Islet precursor cell (in vitro differentiated cells): ENCODE results near the gene INSIG1.
A peak's percentile ranks its signal among the peaks of the same experiment; 100 is the strongest.

Experiments
- DNase-seq: peaks from one replicate; pipeline ENCODE4 v3.0.0-alpha.2; 2018

The INSIG1 gene

DNA sequence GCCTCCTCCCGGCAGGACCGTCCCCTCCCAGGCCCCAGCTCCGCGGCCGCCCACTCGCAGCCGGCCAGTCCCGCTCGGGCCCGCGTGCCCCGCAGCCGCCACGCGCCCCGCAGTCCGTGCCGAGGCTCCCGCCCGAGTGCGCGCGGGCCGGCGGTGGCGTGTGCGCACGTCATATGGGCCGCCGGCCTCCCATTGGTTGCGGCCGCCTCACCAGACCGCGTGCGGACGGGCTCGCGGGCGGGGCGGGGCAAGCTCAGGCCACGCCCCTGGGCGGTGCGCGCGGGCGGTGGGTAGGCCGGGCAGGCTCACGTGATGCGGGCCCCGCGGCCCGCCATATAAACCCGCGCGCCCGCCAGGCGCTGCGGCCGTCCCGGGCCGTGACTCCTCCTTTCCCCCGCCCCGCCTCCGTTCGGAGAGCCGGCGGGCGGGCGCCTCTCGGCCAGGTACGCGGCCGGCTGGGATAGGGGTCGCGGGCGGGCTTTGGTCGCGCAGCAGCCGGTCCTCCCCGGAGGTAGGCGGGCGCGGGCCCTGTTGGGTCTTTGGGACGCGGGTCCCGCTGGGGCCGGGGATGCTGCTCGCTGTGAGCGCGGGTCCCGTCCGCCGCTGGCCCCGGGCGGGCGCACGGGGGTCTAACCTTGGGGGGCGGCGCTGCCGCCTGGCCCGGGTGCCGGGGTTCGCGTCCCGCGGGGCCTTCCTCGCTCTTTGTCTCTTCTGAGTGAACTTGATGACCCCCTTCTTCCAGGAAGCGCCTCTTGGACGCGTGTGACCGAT, at the start of gene INSIG1:
Gene INSIG1 (plus strand): TSS at position 362 of the 771 bp plus-strand sequence. CDS start 408 bp downstream, at position 770.
- peak; percentile 95 for DNase-seq

DNA sequence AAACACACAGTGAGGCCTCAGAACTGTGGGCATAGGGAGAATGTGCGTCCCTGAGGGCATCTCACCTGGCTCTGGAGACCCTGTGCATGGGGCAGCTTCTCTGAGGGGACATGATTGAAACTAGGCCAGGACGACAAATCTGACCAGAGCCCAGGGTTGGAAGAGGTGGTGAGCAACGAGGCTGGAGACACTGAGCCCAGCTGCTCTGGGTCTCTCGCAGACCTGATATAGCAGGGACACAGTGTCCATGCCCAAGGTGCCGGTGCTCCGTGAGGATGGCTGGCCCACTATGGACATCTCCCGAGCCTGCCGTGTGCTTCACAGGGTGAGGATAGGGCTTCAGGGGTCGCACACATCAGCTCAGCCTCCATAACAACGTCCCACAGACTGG, 49.3 kb upstream of the INSIG1 start:
- no peak for DNase-seq

DNA sequence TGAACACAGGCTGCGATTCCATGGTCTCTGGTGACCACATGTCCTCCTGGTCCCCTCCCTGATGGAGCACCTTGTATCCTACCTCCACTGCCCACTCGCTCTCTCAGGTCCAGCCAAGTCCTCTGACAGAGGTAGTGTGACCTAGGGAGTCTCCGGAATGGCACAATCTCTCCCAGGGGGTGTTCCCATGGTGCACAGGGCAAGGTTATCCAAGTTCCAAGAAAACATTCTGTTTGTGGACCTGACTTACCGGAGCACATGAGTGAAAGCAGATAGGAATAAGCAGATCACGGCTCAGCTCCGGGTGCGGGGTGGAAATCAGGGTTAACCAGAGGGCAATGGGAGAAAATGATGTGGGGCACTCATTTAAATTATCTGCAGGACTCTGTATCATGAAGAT, 45.8 kb upstream of the INSIG1 start:
- DNase-seq: no peak

DNA sequence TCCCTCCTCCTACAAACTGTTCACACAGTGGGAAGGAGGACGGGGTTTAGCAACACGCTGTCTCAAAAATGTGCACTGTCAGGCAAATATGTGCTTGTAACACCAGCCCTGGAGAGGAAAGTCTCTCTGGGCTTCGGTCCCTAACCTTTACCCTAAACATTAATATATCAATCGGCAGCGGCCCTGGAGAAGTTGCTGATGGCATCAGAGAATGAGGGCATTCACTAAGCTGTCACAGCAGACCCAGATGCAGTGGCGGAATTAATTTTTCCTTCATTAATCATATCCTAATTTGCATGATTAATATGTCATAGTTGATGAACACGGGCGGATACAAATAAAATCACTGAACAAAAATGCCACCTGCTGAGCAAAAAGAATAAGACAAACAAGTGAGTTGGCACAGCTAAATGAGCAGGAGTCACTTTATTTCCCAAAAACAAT, 45.2 kb upstream of the INSIG1 start:
- no peak for DNase-seq

DNA sequence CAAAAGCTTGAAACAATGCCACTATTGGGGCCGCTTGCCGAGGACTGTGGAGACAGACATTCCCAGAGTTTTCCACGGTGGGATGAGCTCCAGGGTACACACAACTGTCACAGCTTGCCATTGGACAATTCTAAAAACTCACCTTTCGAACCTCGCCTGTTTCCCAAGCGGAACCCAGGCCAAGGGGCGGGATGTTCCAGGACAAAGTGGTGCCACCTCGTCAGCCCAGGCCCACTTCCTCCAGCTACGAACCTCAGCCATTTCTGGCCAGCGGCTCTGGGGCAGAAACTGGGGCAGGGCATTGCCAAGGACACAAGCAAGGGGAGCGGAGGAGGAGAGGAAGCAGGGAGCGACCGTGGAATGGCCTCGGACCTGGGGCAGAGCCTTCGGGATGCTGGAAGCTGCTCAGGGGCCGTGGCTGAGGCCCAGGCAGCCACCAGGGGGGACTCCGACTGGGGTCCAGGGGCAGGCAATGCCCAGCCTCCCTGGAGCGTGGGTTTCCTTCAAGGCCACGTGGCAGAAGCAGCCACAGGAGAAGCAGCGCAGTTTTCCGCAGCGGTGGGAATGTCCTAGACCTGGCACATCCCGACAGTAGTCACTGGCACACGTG, 44.7 kb upstream of the INSIG1 start:
- no peak for DNase-seq

DNA sequence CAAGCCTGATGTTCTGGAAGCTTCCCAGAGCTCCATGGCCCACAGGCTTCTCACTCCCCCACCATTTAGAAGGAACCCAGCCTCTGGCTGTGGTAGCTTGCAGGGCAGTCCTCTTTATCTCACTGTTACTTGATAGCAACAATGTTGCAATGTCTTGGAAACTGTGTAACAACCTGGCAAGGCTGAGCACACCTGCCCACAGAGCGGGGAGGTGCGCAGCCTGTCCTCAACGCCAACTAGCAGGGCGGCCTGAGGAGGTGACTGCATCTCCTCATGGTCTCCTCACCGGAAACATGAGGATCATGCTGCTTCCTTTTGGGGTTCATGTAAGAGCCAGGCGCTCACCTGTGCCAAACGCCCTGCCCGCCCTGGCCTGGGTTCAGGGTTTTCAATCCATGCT, 43.7 kb upstream of the INSIG1 start:
- DNase-seq: no peak

DNA sequence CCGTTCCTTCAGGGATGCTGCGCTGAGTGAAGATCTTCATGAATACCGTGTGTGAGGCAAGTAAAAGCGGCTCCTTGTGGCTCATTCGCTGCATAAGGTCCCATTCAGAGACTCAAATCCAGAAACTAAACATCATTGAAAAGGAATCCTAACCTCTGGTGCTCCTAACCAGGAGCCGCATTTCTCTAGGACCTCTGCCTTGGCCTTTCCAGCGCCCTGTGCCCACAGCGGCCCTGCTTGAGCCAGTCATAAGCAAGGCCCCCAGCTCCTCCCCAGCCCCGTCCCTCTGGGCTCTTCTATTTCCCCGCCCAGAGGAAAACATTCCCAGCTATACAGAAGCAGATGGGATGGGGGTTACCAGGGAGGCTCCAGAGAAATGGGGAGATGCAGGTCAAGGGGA, 42.6 kb upstream of the INSIG1 start:
- no peak for DNase-seq

DNA sequence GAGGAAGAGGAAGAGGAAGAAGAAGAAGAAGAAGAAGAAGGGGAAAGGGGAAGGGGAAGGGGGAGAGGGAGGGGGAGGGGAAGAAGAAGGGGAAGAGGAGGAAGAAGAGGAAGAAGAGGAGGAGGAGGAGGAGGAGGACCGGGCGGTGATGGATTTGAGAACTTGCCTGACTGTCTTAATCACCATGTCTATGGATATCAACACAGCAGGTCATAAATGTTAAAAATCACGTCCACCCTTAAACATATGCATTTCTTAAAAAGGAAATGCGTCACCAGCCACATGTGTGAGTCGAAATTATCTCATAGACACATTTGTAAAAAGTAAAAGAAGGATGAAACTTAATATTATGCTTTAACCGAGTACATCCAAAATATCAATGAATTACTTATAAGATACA, 42.1 kb upstream of the INSIG1 start:
- DNase-seq: no peak

DNA sequence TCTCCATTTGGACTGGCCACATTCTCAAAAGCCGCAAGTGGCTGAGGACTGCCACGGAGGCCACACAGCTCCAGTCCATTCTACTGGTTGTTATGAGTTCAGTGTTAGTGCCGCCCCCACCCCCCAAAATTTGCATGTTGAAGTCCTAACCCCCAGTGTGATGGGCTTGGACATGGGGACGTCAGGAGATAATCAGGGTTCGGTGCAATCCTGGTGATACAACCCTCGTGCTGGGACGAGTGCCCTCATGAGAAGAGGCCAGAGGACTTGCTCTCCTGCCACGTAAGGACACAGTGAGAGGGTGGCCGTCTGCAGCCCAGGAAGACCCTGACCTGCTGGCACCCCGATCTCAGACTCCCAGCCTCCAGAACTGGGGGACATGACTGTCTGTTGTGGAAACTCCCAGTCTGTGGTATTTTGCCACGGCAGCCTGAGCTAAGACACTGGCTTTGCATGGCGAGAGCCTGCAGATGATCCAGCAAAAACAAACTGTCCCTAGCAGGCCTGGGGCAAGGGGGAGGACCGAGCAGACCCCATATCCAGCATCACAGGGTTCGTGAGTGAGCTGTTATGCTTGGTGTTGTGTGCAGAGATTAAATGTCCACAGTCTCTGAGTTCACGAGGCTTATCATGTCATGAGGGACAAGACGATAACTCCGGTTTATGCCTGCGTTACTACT, 41.5 kb upstream of the INSIG1 start:
- DNase-seq: no peak

DNA sequence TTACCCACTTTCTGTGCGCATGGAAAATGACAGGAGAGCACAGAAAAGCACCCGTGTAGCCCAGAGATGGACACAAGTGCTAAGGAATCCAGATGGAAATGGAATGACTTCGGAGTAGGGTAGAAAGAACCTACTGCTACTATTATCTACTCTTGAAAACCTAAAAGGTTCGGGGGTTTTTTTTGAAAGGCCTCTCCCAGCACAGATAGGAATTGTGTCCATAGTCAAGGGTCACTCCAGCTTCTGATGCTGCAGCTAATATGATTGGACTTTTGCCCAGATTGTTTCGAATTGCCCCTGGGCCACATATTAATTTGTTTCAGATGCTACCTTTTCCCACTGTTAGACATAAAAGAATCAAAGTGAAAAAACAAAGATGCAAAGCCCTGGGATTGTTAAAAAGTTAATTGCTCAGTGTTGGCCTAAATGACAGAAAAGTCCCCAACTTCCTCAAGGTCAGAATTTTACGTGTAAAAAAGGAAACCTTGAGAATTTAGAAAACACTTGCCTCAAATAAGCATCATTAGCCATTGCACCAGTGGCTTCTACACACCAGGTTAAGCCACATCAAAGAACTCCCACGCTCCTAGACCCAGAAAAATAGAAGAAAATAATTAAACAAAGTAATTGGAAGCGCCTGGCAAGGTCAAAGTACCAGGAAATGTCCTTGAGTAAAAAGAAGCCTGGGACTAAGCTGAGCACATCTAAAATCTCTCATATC, 40.8 kb upstream of the INSIG1 start:
- no peak for DNase-seq

DNA sequence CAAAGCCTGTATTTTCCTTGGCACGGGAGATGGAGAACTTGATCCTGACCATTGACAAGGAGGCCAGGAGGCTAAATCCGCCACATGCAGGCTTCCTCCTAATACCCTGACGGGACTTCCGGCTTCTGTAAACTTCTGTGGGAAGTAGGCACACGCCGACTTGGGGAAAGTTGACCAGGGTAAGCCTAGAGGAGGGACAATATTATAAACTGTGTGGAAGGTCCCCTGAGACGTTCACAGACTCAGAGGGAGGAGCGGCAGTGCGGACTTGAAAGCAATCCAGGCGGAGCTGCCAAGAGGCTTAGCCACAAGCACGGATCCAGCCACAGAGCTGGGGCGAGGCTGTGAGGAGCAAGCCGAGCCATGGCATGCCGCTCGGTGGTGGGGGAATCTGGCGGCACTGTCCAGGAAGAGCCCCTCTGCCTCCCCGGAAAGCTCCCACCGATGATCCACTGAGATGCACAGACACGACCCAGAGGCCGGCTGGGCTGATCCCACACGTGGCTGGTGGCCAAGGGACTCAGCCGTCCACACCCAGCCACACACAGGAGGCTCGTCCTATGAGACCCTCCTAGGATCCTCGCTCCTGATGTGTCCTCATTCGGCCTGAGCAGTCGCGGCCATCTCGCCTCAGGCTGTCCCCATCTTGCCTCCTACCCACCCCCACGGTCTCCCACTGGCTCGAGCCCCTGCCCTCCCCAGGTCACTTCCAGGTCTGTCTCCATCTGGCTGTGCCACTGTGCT, 40.0 kb upstream of the INSIG1 start:
- DNase-seq: no peak

DNA sequence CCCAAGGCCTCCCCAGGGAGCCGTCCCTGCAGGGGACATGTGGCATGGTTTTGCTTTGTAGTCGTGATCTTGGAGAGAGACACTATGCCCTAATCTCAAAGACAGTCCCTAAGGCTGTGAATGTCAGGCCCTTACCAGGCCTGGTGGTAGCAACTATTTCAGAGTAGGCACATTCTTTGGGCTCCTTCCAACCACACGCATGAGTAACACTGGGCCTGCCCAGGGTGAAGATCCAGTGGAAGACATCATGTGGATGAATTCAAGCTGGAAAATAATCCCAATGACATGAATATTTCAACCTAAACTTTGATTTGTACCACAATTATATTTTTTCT, 39.5 kb upstream of the INSIG1 start:
- DNase-seq: peak; percentile 86

DNA sequence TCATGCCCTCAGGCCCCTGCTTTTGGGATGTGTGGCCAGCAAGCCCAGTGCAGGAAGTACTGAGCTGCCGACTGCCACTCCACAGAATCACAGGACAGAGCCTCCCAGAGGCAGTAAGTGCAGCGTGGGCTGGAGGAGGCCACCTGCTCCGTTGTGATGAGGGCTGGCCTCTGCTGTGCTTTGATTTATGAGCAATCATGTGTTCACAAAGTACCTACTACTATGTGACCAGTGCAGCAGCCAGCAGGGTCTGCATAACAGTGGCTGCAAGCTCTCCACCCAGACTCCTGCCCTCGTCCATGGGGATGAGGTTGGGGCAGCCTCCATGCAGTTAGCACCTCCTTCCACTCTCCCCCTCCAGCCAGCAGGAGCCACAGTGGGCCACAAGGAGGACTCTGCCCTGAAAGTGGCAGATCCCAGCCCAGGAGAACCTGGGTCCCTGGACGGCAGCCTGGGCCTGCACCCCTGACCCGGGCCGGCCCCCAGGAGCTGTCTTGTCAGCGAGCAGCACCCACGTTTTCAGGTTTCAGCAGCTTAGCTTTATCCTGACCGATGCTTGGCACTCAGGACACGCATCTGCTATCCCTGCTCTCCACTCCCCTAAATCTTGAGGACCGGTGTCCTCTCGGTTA, 37.7 kb upstream of the INSIG1 start:
- no peak for DNase-seq

DNA sequence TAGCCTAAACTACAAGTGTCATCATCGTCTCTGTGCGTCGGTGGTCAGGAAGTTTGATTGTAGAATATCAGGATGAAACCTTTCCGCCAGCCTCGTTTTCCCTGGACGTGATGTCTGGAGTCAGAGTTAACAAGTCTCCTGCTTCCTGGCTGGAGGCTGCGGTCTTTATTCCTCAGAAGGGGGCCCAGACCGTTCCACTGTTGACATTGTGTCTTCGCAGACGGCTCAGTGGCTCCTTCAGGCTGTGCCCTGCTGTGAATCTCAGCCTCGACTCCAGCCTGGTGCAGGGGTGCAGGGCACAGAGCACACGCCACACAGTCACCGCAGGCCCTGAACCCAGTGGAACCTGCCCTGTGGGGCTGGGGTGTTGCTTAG, 37.2 kb upstream of the INSIG1 start:
- DNase-seq: no peak

DNA sequence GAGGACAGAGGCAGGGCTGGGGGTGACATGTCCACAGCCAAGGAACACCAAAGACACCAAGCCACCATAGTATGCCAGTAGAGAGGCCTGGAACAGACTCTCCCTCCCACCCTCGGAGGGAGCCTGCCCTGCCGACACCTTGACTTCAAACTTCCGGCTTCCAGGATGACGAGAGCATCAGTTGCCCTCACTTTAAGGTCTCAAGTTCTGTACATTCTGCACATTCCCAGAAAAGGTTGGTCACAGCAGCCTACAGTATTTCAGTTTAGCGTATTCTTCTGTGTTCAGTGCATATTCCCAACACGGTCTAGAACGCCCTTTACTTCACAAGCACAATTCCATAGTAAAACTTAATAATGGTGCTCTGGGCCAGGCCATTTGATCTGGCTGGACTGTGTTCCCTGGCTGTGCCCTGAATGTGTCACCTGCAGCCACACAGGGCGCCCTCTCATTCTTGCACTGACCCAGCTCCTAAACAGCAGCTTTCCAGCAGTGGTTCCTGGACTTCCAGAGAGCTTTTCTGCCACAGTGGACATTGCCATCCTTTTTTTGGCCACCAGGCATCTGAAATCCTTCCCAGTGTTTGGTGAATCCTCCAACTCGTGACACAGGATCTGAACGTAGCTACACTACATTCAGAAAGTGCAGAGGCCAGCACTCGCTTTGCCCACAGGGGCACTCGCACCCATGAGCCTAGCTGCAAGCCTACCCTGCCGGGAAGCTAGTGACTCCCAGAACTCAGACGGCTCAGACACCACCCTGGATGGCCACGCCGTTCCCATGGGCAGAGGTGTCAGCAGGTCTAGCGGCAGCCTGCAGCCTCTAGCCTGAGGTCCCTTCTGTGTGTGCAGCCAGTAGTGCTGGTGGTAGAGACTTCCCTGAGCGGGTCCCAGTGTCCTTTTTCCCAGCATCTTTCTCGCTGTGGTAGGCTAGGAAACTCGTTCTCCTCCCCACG, 36.4 kb upstream of the INSIG1 start:
- no peak for DNase-seq

DNA sequence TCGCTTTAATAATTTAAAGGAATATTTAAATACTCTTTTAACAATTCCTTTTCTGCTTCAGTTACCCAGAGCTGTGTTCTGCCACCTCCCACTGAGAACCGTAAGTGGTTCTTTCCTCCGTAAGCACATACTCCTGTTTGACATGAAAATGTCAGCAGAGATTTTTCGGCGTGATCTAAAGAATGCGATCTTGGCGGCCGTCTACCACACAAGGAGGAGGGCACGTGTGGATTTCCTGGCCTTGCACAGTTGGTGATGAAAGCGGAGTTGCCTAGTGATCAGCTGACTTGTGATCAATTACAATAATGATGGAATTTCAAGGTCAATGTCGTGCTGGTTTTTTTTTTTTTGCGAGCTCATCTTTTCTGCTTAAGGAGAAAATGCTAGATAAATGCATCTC, 35.6 kb upstream of the INSIG1 start:
- DNase-seq: no peak

DNA sequence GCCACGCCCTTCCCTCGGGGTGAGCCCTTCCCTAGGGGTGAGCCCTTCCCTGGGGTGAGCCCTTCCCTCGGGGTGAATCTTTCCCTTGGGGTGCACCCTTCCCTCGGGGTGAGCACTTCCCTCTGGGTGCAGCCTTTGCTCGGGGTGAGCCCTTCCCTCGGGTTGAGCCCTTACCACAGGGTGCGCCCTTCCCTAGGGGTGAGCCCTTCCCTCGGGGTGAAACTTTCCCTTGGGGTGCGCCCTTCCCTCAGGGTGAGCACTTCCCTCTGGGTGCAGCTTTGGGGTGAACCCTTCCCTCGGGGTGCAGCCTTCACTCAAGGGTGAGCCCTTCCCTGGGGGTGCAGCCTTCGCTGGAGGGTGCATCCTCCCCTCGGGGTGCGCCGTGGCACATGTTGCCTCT, 34.6 kb upstream of the INSIG1 start:
- no peak for DNase-seq

DNA sequence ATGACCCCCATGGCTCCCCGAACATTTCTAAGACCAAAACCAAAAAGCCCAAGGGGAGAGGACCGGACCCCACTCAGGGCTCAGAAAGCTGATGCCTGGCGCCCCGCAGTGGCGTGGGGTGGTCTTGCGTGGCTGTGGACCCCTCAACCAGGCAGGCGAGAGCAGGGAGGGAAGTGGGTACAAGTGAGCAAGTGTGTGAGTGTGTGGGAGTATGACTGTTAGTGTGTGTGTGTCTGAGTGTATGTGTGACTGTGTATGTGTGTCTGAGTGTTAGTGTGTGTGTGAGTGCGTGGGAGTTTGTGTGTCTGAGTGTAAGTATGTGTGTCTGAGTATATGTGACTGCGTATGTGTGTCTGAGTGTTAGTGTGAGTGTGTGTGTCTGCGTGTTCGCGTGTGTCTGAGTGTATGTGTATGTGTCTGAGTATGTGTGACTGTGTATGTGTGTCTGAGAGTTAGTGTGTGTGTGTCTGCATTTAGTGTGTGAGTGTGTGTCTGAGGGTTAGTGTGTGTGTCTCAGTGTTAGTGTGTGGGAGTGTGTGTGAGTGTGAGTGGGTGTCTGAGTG, 34.0 kb upstream of the INSIG1 start:
- DNase-seq: no peak

DNA sequence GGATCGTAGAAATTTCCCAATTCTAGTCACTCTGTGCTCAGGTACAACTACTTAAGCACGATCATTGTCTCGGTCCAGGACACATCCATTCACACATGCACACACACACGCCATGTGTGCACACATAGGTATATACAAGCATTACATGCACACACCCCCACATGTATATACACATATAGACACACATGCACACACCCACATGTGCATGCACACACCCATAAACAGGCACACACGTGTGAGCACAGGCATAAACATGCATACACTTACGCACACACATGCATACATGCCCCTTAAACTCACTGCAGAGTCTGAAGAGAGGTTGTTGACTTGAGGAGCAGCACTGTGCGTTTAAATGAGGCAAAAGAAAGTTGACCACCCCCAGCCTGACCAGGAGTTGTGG, 32.5 kb upstream of the INSIG1 start:
- no peak for DNase-seq

DNA sequence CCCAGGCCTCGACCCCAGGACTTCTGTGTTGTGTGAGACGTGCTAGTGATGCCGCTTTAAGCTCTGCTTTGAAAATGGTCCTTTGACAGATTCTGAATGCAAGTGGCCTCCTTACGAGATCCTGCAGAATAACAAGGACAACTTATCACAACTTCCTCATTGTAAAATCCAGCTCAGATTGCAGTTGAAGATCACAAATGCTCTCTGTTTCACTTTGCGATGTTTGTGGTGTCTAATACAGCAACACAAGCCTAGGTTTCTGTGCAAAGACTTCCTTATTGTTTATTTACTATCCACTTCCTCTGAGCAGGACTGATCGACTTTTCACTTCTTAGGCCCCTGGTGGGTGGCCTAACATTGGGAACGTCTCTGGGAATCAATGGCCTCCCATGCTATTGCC, 31.7 kb upstream of the INSIG1 start:
- DNase-seq: no peak

DNA sequence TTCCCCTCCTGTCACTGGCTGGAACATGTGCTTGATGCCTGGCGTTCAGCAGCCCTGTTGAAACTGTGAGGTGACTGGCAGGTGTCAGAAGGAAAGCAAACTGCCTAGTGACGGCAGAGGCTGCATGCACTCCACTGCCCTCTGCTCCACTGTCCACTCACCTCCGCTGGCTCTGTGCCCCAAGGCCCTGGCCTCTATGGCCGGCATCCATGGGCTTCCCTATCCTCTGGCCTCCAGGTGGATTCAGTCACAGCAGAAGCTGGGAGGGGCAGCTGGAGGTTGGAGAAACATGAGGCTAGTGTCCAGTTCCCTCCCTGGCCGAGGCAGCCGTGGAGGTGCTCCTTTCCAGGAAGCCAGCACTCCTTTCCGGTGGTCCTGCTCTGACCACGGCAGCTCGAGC, 31.2 kb upstream of the INSIG1 start:
- DNase-seq: no peak
